ENCODE measurements around the gene SND1. TPM values are rescaled to one million over a fixed set of nuclear protein-coding genes. Genes with fewer than 3 reads are reported as not detected.

Gene SND1
- total and polyA plus RNA-seq, 2 donors (not counting 1 experiment from before 2014, with no cell fraction given), result 44.4 to 165 TPM

DNA sequence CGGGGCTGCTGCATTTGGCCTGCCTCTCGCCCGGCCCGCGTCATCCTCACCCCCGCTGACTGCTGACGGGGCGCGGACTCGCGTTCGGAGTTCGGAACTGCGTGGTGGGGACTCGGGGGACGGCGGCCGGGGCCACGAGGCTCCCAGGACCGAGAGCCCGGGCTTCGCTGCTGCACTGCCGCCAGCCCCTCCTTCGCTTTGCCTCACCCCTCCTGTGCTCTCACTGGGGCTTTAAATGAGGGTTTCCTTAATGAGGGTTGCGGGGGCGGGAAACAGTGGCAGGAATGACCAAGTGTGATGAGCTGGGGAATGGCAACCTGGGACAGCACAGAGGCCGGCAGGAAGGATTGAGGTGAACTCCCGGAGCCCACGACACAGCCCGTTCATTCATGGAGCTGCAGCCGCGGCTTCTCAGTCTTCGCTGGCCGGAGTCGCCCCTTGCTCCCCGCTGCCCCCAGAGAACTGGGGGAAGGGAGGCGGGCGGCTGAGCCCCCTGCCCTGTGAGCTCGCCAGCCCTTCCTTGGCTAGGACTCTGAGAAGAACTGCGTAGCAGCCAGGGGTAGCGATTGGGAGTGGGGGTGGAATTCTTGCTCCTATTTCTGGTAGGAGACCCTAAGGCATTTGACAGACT is 380.7 kb downstream of the SND1 start:
- peaks cover 37% of the 10 kb centered on the region for H4K20me1 ChIP-seq (ENCODE audit: control insufficient read depth, insufficient read depth, low read length, poor library complexity, severe bottlenecking)
- H3K9ac ChIP-seq (ENCODE audit: low read length), result peak overlapping the region; percentile 61
- H3K4me1 Mint-ChIP-seq, result peaks cover 32% of the 10 kb centered on the region
- ATAC-seq (ENCODE audit: low read depth), result peak; percentile 11
- H3K27me3 Mint-ChIP-seq, result peaks cover 8% of the 10 kb centered on the region
- CTCF ChIA-PET, result no interaction called here
- no peaks in the 10 kb centered on the region for H3K9me3 Mint-ChIP-seq (ENCODE audit: insufficient read depth)
- TF ChIP-seq, protein P1, sequence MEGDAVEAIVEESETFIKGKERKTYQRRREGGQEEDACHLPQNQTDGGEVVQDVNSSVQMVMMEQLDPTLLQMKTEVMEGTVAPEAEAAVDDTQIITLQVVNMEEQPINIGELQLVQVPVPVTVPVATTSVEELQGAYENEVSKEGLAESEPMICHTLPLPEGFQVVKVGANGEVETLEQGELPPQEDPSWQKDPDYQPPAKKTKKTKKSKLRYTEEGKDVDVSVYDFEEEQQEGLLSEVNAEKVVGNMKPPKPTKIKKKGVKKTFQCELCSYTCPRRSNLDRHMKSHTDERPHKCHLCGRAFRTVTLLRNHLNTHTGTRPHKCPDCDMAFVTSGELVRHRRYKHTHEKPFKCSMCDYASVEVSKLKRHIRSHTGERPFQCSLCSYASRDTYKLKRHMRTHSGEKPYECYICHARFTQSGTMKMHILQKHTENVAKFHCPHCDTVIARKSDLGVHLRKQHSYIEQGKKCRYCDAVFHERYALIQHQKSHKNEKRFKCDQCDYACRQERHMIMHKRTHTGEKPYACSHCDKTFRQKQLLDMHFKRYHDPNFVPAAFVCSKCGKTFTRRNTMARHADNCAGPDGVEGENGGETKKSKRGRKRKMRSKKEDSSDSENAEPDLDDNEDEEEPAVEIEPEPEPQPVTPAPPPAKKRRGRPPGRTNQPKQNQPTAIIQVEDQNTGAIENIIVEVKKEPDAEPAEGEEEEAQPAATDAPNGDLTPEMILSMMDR (IDR thresholded peaks at IDR 0.05), result no peak
- TF ChIP-seq EZH2 (IDR thresholded peaks at IDR 0.05; ENCODE audit: borderline replicate concordance, insufficient read depth, low read depth, low read length, poor library complexity, severe bottlenecking), result no peak
- H3K27ac ChIP-seq (ENCODE audit: low read length in 2 of 2), result no peak overlapping the region
- DNase-seq, result no peak
- H3K4me3 Mint-ChIP-seq, result peak overlapping the region; percentile 79
- peak overlapping the region in 4 of 5 experiments; percentile 12 to 57 (median 54) for H3K4me3 ChIP-seq (ENCODE audit: control extremely low read depth in 1 of 5, extremely low read depth in 1 of 5, insufficient read depth in 1 of 5, low read depth in 2 of 5, low read length in 4 of 5)
- intact Hi-C loops (cut with micrococcal nuclease), result loop anchor here (5.0 to 10.0 kb wide), 2 partner anchors 70 to 118 kb away; no protein-coding TSS in a partner anchor
- peaks cover 0 to 2% of the 10 kb centered on the region in 2 experiments for H3K36me3 ChIP-seq (replicated peaks in 1 of 2; ENCODE audit: control extremely low read depth in 1 of 2, control insufficient read depth in 1 of 2, extremely low read depth in 1 of 2, insufficient read depth in 2 of 2, low read length in 1 of 2)
- 33% methylated on average over 34 of the region's 41 CpGs for WGBS (ENCODE audit: insufficient coverage)
- peaks cover 13 to 32% of the 10 kb centered on the region in 2 donors for H3K4me1 ChIP-seq (ENCODE audit: control insufficient read depth in 2 of 2, insufficient read depth in 2 of 2, low read length in 2 of 2)
- peaks cover 14% of the 10 kb centered on the region for H3K79me2 ChIP-seq (ENCODE audit: control insufficient read depth, insufficient read depth, low read length)
- peaks cover 0 to 7% (median 0%) of the 10 kb centered on the region in 3 donors for H3K9me3 ChIP-seq (ENCODE audit: control extremely low read depth in 1 of 3, control insufficient read depth in 2 of 3, insufficient read depth in 1 of 3, low read length in 2 of 3)
- peak overlapping the region; percentile 82 for H3K4me2 ChIP-seq (replicated peaks; ENCODE audit: low read depth, low read length, poor library complexity, severe bottlenecking)
- peak overlapping the region; percentile 19 for H2AFZ ChIP-seq (ENCODE audit: insufficient read depth, low read depth, low read length, poor library complexity, severe bottlenecking)
- POLR2A ChIA-PET, result no interaction called here
- H3K27ac Mint-ChIP-seq, result no peak overlapping the region
- peaks cover 0 to 18% (median 0%) of the 10 kb centered on the region in 4 experiments for H3K27me3 ChIP-seq (replicated peaks in 1 of 4; ENCODE audit: control extremely low read depth in 1 of 4, control insufficient read depth in 3 of 4, insufficient read depth in 4 of 4, low read length in 3 of 4)

DNA sequence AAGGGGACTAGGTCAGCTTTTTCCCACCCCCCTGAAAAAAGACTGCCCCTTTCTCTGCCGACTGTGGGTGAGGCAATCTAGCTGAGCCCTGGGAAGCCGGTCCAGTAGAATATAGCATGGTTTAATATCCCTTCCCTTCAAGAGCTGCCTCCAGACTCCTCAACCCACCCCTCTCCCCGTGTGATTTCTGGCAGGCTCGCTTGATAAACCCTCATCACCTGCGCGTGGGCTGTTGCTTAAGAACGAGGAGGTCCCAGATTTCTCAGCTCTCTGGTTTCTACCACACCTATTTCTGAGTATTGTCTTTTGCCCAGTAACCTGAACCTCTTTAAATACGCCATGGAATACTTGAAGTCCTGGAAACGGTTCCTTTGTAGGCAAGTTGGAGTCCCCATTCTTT is 381.3 kb downstream of the SND1 start:
- Histone ChIP-seq H3K4me2 (replicated peaks; ENCODE audit: low read depth, low read length, poor library complexity, severe bottlenecking) (no peak overlapping the region), H3K4me3 (ENCODE audit: control extremely low read depth in 1 of 5, extremely low read depth in 1 of 5, insufficient read depth in 1 of 5, low read depth in 2 of 5, low read length in 4 of 5) (no peak overlapping the region), H3K9me3 (ENCODE audit: control extremely low read depth in 1 of 3, control insufficient read depth in 2 of 3, insufficient read depth in 1 of 3, low read length in 2 of 3) (peaks cover 0 to 7% (median 0%) of the 10 kb centered on the region in 3 donors), H3K9ac (ENCODE audit: low read length) (no peak overlapping the region), H3K79me2 (ENCODE audit: control insufficient read depth, insufficient read depth, low read length) (peaks cover 14% of the 10 kb centered on the region), H3K27me3 (replicated peaks in 1 of 4; ENCODE audit: control extremely low read depth in 1 of 4, control insufficient read depth in 3 of 4, insufficient read depth in 4 of 4, low read length in 3 of 4) (peaks cover 0 to 18% (median 0%) of the 10 kb centered on the region in 4 experiments), H4K20me1 (ENCODE audit: control insufficient read depth, insufficient read depth, low read length, poor library complexity, severe bottlenecking) (peaks cover 37% of the 10 kb centered on the region), H3K36me3 (replicated peaks in 1 of 2; ENCODE audit: control extremely low read depth in 1 of 2, control insufficient read depth in 1 of 2, extremely low read depth in 1 of 2, insufficient read depth in 2 of 2, low read length in 1 of 2) (peaks cover 0 to 2% of the 10 kb centered on the region in 2 experiments), H2AFZ (ENCODE audit: insufficient read depth, low read depth, low read length, poor library complexity, severe bottlenecking) (no peak overlapping the region), H3K4me1 (ENCODE audit: control insufficient read depth in 2 of 2, insufficient read depth in 2 of 2, low read length in 2 of 2) (peaks cover 13 to 35% of the 10 kb centered on the region in 2 donors), H3K27ac (ENCODE audit: low read length in 2 of 2) (no peak overlapping the region)
- intact Hi-C loops (cut with micrococcal nuclease), result loop anchor here (5.0 to 10.0 kb wide), 2 partner anchors 69 to 118 kb away; no protein-coding TSS in a partner anchor
- no peaks in the 10 kb centered on the region for H3K9me3 Mint-ChIP-seq (ENCODE audit: insufficient read depth)
- no peak overlapping the region for H3K27ac Mint-ChIP-seq
- H3K4me3 Mint-ChIP-seq, result peak overlapping the region; percentile 79
- DNase-seq (no peak), ATAC-seq (ENCODE audit: low read depth) (no peak)
- CTCF ChIA-PET, result no interaction called here
- 98% methylated on average over 8 of the region's 9 CpGs for WGBS (ENCODE audit: insufficient coverage)
- peaks cover 8% of the 10 kb centered on the region for H3K27me3 Mint-ChIP-seq
- no peak for TF ChIP-seq EZH2 (IDR thresholded peaks at IDR 0.05; ENCODE audit: borderline replicate concordance, insufficient read depth, low read depth, low read length, poor library complexity, severe bottlenecking)
- TF ChIP-seq, protein P1 (IDR thresholded peaks at IDR 0.05), result no peak
- POLR2A ChIA-PET, result no interaction called here
- H3K4me1 Mint-ChIP-seq, result peaks cover 33% of the 10 kb centered on the region

Measured in B cell (primary cell).